ENCODE data around the gene TBC1D24. TPM values are rescaled to one million over a fixed set of nuclear protein-coding genes. Genes with fewer than 3 reads are reported as not detected.
"Not testable (repeated sequence)": the region's sequence is repeated elsewhere in the genome, so short reads cannot be mapped to it uniquely, and the experiment has no call there.

The TBC1D24 gene
- polyA plus RNA-seq, 3 donors: 14.3 to 17.7 (median 14.6) TPM

GRCh38 chr16:2468233-2468724 lies 6.6 kb upstream of the TBC1D24 start:
- no peak for DNase-seq (ENCODE audit: low read depth in 3 of 3, low spot score in 2 of 3)

GRCh38 chr16:2468725-2469398 lies 6.1 kb upstream of the TBC1D24 start:
- no peak for DNase-seq (ENCODE audit: low read depth in 3 of 3, low spot score in 2 of 3)

- no peak for DNase-seq (ENCODE audit: low read depth in 3 of 3, low spot score in 2 of 3)
These were observed 5.3 kb upstream of the TBC1D24 start for GRCh38 chr16:2469399-2470233.

GRCh38 chr16:2470234-2470601 lies 4.7 kb upstream of the TBC1D24 start:
- no peak for DNase-seq (ENCODE audit: low read depth in 3 of 3, low spot score in 2 of 3)

- DNase-seq (ENCODE audit: low read depth in 3 of 3, low spot score in 2 of 3): no peak
These were observed 4.3 kb upstream of the TBC1D24 start for GRCh38 chr16:2470603-2471015.

GRCh38 chr16:2471016-2471652 lies 3.8 kb upstream of the TBC1D24 start, which contains the start of gene NTN3:
Gene NTN3 (plus strand): TSS chr16:2471297. CDS start chr16:2471702, 405 bp downstream.
- DNase-seq (ENCODE audit: low read depth in 3 of 3, low spot score in 2 of 3): no peak

GRCh38 chr16:2471653-2472487 lies 3.1 kb upstream of the TBC1D24 start:
- no peak for DNase-seq (ENCODE audit: low read depth in 3 of 3, low spot score in 2 of 3)

GRCh38 chr16:2472488-2472864 lies 2.5 kb upstream of the TBC1D24 start:
- no peak for DNase-seq (ENCODE audit: low read depth in 3 of 3, low spot score in 2 of 3)

- no peak for DNase-seq (ENCODE audit: low read depth in 3 of 3, low spot score in 2 of 3)
These were observed 2.0 kb upstream of the TBC1D24 start for GRCh38 chr16:2472885-2473445.

- no peak for DNase-seq (ENCODE audit: low read depth in 3 of 3, low spot score in 2 of 3)
These were observed 1.4 kb upstream of the TBC1D24 start for GRCh38 chr16:2473446-2473926.

- DNase-seq (ENCODE audit: low read depth in 3 of 3, low spot score in 2 of 3): no peak
These were observed 689 bp upstream of the TBC1D24 start for GRCh38 chr16:2473999-2474876.

GRCh38 chr16:2475413-2476344 lies 752 bp downstream of the TBC1D24 start:
- DNase-seq (ENCODE audit: low read depth in 3 of 3, low spot score in 2 of 3): no peak

GRCh38 chr16:2476345-2476720 lies 1.4 kb downstream of the TBC1D24 start:
- no peak for DNase-seq (ENCODE audit: low read depth in 3 of 3, low spot score in 2 of 3)

- no peak for DNase-seq (ENCODE audit: low read depth in 3 of 3, low spot score in 2 of 3)
These were observed 1.8 kb downstream of the TBC1D24 start for GRCh38 chr16:2476741-2477140.

- no peak for DNase-seq (ENCODE audit: low read depth in 3 of 3, low spot score in 2 of 3)
These were observed 2.4 kb downstream of the TBC1D24 start for GRCh38 chr16:2477327-2477726.

- DNase-seq (ENCODE audit: low read depth in 3 of 3, low spot score in 2 of 3): no peak
These were observed 3.4 kb downstream of the TBC1D24 start for GRCh38 chr16:2478279-2478678.

- not testable (repeated sequence) for DNase-seq (ENCODE audit: low read depth in 3 of 3, low spot score in 2 of 3)
These were observed 5.1 kb downstream of the TBC1D24 start for GRCh38 chr16:2479996-2480395.

- no peak for DNase-seq (ENCODE audit: low read depth in 3 of 3, low spot score in 2 of 3)
These were observed 6.0 kb downstream of the TBC1D24 start for GRCh38 chr16:2480948-2481347.
